Tibial nerve (tissue), 3 donors: ENCODE data around the gene TMEM9B.
"Not testable (repeated sequence)": the region's sequence is repeated elsewhere in the genome, so short reads cannot be mapped to it uniquely, and the experiment has no call there.

ENCODE experiments used
- POLR2A ChIP-seq, 2 donors: fragments of 450-650 bp; IDR thresholded peaks; one replicate each; pipeline ENCODE4 v1.6.1; 2017; ENCODE audit warnings: antibody characterized with exemption in 2 of 2, mild to moderate bottlenecking in 2 of 2, moderate library complexity in 2 of 2
- TF ChIP-seq, protein P1 (sequence below), 5 experiments: fragments of 200-600 bp in 3 of 5; fragments of 450-650 bp in 2 of 5; sonication (generic) in 3 of 5; IDR thresholded peaks; one replicate each; pipeline ENCODE4 v1.5.1; 2016 to 2019; ENCODE audit warnings: antibody characterized with exemption in 5 of 5, mild to moderate bottlenecking in 3 of 5, moderate library complexity in 2 of 5

DNA sequence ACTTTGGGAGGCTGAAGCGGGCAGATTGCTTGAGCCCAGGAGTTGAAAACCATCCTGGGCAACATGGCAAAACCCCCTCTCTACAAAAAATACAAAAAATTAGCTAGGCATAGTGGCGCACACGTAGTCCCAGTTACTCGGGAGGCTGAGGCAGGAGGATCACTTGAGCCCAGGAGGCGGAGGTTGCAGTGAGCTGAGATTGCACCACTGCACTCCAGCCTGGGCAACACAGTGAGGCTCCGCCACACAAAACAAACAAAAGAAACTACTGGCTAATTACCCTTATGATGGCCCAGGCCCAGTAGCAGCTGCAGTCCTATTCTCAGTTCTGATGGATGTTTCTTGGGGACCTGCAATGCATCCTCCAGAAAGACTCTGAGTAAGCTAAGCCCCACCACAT is 22.5 kb upstream of the TMEM9B start:
- not testable (repeated sequence) for TF ChIP-seq POLR2A (IDR thresholded peaks at IDR 0.05)
- TF ChIP-seq, protein P1, sequence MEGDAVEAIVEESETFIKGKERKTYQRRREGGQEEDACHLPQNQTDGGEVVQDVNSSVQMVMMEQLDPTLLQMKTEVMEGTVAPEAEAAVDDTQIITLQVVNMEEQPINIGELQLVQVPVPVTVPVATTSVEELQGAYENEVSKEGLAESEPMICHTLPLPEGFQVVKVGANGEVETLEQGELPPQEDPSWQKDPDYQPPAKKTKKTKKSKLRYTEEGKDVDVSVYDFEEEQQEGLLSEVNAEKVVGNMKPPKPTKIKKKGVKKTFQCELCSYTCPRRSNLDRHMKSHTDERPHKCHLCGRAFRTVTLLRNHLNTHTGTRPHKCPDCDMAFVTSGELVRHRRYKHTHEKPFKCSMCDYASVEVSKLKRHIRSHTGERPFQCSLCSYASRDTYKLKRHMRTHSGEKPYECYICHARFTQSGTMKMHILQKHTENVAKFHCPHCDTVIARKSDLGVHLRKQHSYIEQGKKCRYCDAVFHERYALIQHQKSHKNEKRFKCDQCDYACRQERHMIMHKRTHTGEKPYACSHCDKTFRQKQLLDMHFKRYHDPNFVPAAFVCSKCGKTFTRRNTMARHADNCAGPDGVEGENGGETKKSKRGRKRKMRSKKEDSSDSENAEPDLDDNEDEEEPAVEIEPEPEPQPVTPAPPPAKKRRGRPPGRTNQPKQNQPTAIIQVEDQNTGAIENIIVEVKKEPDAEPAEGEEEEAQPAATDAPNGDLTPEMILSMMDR (IDR thresholded peaks at IDR 0.05), result not testable (repeated sequence)
